ENCODE results near the gene OAS1. TPM values are rescaled to one million over a fixed set of nuclear protein-coding genes. Genes with fewer than 3 reads are reported as not detected.
"Not testable (repeated sequence)": the region's sequence is repeated elsewhere in the genome, so short reads cannot be mapped to it uniquely, and the experiment has no call there.

OAS1 gene
- total RNA-seq, 1 donor from 2014 or later: 19.1 TPM

- TF ChIP-seq, protein P1, sequence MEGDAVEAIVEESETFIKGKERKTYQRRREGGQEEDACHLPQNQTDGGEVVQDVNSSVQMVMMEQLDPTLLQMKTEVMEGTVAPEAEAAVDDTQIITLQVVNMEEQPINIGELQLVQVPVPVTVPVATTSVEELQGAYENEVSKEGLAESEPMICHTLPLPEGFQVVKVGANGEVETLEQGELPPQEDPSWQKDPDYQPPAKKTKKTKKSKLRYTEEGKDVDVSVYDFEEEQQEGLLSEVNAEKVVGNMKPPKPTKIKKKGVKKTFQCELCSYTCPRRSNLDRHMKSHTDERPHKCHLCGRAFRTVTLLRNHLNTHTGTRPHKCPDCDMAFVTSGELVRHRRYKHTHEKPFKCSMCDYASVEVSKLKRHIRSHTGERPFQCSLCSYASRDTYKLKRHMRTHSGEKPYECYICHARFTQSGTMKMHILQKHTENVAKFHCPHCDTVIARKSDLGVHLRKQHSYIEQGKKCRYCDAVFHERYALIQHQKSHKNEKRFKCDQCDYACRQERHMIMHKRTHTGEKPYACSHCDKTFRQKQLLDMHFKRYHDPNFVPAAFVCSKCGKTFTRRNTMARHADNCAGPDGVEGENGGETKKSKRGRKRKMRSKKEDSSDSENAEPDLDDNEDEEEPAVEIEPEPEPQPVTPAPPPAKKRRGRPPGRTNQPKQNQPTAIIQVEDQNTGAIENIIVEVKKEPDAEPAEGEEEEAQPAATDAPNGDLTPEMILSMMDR (conservative IDR thresholded peaks at IDR 0.05): no peak
- no peaks in the 10 kb centered on the region for H3K27me3 Mint-ChIP-seq
- no peak overlapping the region for H3K27ac Mint-ChIP-seq
- H3K36me3 Mint-ChIP-seq: no peaks in the 10 kb centered on the region
- no peaks in the 10 kb centered on the region for H3K9me3 Mint-ChIP-seq
- no peak for DNase-seq (ENCODE audit: extremely low spot score, unreplicated experiment)
- H3K4me3 Mint-ChIP-seq: no peak overlapping the region
- no peaks in the 10 kb centered on the region for H3K4me1 Mint-ChIP-seq (ENCODE audit: unreplicated experiment)
Observed at GRCh38 chr12:112947761-112948160, 41.0 kb downstream of the OAS1 start.

DNA sequence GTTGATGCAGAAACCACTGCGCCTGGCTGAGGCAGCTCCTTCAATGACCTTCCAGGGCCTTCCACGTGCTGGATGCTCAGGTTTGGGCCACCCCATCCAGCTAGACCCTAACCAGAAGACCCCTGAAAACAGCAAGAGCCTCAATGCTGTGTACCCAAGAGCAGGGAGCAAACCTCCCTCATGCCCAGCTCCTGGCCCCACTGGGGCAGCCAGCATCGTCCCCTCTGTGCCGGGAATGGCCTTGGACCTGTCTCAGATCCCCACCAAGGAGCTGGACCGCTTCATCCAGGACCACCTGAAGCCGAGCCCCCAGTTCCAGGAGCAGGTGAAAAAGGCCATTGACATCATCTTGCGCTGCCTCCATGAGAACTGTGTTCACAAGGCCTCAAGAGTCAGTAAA lies 42.0 kb downstream of the OAS1 start:
- Mint-ChIP-seq H3K36me3 (no peaks in the 10 kb centered on the region), H3K27ac (no peak overlapping the region), H3K4me1 (ENCODE audit: unreplicated experiment) (no peaks in the 10 kb centered on the region), H3K4me3 (no peak overlapping the region), H3K9me3 (no peaks in the 10 kb centered on the region), H3K27me3 (no peaks in the 10 kb centered on the region)
- TF ChIP-seq, protein P1 (conservative IDR thresholded peaks at IDR 0.05): no peak
- no peak for DNase-seq (ENCODE audit: extremely low spot score, unreplicated experiment)

DNA sequence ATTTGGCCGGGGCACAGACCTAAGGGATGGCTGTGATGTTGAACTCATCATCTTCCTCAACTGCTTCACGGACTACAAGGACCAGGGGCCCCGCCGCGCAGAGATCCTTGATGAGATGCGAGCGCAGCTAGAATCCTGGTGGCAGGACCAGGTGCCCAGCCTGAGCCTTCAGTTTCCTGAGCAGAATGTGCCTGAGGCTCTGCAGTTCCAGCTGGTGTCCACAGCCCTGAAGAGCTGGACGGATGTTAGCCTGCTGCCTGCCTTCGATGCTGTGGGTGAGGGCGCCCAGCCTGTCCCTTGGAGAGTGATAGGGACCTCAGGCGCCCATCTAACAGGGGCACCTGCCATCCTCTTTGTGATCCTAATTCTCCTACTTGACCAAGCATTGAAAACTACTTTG lies 43.9 kb downstream of the OAS1 start:
- Mint-ChIP-seq H3K27me3 (peaks cover 3% of the 10 kb centered on the region), H3K36me3 (no peaks in the 10 kb centered on the region), H3K27ac (no peak overlapping the region), H3K4me1 (ENCODE audit: unreplicated experiment) (no peaks in the 10 kb centered on the region), H3K9me3 (no peaks in the 10 kb centered on the region), H3K4me3 (no peak overlapping the region)
- DNase-seq (ENCODE audit: extremely low spot score, unreplicated experiment): no peak
- TF ChIP-seq, protein P1 (conservative IDR thresholded peaks at IDR 0.05): no peak

DNA sequence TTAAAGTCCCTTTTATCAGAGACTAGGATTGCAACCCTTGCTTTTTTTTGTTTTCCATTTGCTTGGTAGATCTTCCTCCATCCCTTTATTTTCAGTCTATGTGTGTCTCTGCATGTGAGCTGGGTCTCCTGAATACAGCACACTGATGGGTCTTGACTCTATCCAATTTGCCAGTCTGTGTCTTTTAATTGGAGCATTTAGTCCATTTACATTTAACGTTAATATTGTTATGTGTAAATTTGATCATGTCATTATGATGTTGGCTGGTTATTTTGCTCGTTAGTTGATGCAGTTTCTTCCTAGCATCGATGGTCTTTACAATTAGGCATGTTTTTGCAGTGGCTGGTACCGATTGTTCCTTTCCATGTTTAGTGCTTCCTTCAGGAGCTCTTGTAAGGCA lies 50.4 kb downstream of the OAS1 start:
- H3K4me1 Mint-ChIP-seq (ENCODE audit: unreplicated experiment); H3K4me3 Mint-ChIP-seq; H3K9me3 Mint-ChIP-seq; H3K36me3 Mint-ChIP-seq; H3K27ac Mint-ChIP-seq; DNase-seq (ENCODE audit: extremely low spot score, unreplicated experiment): not testable (repeated sequence)
- H3K27me3 Mint-ChIP-seq: peaks cover 11% of the 10 kb centered on the region

DNA sequence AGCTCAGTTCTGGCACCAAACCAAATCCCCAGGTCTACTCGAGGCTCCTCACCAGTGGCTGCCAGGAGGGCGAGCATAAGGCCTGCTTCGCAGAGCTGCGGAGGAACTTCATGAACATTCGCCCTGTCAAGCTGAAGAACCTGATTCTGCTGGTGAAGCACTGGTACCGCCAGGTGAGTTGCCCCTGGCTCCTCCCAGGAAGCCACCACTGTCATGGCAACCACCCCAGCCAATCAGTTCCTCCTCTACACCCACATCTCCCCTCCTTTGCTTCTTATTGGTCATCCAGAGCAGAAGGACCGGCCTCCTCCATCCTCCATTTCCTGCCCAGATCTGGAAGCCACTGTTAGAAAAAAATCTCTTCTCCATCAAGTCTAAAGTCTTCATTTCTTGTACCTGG lies 54.3 kb downstream of the OAS1 start:
- H3K9me3 Mint-ChIP-seq: no peaks in the 10 kb centered on the region
- no peak overlapping the region for H3K4me3 Mint-ChIP-seq
- no peak overlapping the region for H3K27ac Mint-ChIP-seq
- peaks cover 5% of the 10 kb centered on the region for H3K36me3 Mint-ChIP-seq
- H3K4me1 Mint-ChIP-seq (ENCODE audit: unreplicated experiment): no peaks in the 10 kb centered on the region
- H3K27me3 Mint-ChIP-seq: peaks cover 12% of the 10 kb centered on the region
- no peak for DNase-seq (ENCODE audit: extremely low spot score, unreplicated experiment)
- TF ChIP-seq, protein P1 (conservative IDR thresholded peaks at IDR 0.05): no peak

DNA sequence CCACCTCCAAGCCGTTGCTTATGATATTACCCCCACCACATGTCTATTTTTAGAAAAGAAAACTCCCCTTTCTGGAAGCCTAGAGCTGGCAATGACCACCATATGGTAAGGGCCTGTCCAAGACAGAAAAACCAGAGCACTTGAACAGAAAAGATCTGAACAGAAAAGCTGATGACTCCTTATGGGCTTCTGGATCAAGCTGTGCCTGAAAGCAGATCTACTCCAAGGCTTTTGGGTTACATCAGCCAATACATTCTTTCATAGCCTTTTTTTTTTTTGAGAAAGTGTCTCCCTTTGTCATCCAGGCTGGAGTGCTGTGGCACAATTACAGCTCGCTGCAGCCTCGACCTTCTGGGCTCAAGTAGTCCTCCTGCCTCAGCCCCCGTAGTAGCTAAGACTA lies 54.8 kb downstream of the OAS1 start:
- Mint-ChIP-seq H3K36me3 (peaks cover 5% of the 10 kb centered on the region), H3K27me3 (peaks cover 7% of the 10 kb centered on the region), H3K27ac (no peak overlapping the region), H3K4me3 (no peak overlapping the region), H3K4me1 (ENCODE audit: unreplicated experiment) (no peaks in the 10 kb centered on the region), H3K9me3 (no peaks in the 10 kb centered on the region)
- TF ChIP-seq, protein P1 (conservative IDR thresholded peaks at IDR 0.05): no peak
- no peak for DNase-seq (ENCODE audit: extremely low spot score, unreplicated experiment)

All from type B pancreatic cell (in vitro differentiated cells).